BJ (cell line): Measurements from ENCODE around the gene KIAA1671. TPM values are rescaled to one million over a fixed set of nuclear protein-coding genes. Genes with fewer than 3 reads are reported as not detected.

Experiments
- CTCF ChIA-PET: fragments of 350-600 bp; formaldehyde crosslinking; extraction: SDS; loops from one replicate; lab custom pipeline; 2021; ENCODE audit warnings: antibody characterized with exemption, inconsistent platforms; lab: Yijun Ruan, JAX
- POLR2A ChIA-PET: fragments of 300-600 bp; sonication (Branson Sonifier 250); formaldehyde crosslinking; extraction: SDS; loops from one replicate; lab custom pipeline; 2021; ENCODE audit warnings: antibody characterized with exemption; lab: Charles Lee
- DNase-seq: peaks from one replicate; pipeline ENCODE4 v3.0.0-alpha.2; 2011; ENCODE audit warnings: low read depth
- H3K27me3 ChIP-seq: 2 replicates; pipeline ENCODE4 v1.6.0; 2011; ENCODE audit warnings: low read length; ENCODE audit not compliant: control insufficient read depth, insufficient read depth
- H3K36me3 ChIP-seq: 2 replicates; pipeline ENCODE4 v1.5.1; 2011; ENCODE audit warnings: low read length; ENCODE audit not compliant: control insufficient read depth, insufficient read depth
- H3K4me3 ChIP-seq: 2 replicates; pipeline ENCODE4 v1.5.1; 2011; ENCODE audit warnings: low read depth, mild to moderate bottlenecking, control low read depth, low read length
- polyA plus RNA-seq: library from polyadenylated mRNA; depleted of rRNA; stranded (reverse); fragments of >200 nt; gene quantifications from 2 replicates; pipeline ENCODE4 v1.2.3, GENCODE V29; 2011
- TF ChIP-seq, protein P1 (sequence below): IDR thresholded peaks from 2 replicates; pipeline ENCODE4 v1.5.1; 2011; ENCODE audit warnings: low read depth, mild to moderate bottlenecking, control low read depth, inconsistent platforms, low read length, moderate library complexity; ENCODE audit not compliant: insufficient read depth

Gene KIAA1671
- polyA plus RNA-seq, 1 experiment: 0.11 TPM

DNA sequence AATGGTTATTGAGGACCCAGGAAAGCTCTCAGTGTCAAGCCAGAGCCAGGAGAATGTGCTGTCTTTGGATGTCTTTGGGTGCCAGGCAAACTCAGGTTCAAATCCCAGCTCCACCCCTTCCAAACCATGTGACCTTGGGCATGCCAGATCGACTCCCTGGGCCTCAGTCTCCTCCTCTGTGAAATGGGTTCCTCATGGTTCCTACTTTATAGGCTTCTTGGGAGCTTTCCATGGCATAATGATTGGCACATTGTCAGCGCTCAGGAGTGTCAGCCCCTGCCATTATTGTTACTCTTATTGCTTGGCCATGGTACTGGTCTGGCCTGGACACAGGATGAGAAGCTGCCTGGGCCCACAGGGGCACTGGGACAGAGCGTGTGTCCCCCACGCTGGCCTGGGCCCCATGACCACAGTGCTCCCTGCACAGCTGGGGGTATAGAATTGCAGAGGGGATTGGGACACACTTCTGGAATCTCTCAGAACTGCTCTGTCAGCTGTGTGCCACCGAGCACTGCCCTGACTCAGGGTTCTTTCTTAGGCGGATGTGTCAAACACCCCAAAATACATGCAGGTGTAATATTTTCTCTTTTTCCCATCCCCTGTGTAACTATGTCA is 209.5 kb downstream of the KIAA1671 start:
- Histone ChIP-seq H3K36me3 (no peaks in the 10 kb centered on the region), H3K4me3 (no peak overlapping the region), H3K27me3 (no peaks in the 10 kb centered on the region)
- ChIA-PET CTCF (no interaction called here), POLR2A (no interaction called here)
- no peak for DNase-seq
- TF ChIP-seq, protein P1, sequence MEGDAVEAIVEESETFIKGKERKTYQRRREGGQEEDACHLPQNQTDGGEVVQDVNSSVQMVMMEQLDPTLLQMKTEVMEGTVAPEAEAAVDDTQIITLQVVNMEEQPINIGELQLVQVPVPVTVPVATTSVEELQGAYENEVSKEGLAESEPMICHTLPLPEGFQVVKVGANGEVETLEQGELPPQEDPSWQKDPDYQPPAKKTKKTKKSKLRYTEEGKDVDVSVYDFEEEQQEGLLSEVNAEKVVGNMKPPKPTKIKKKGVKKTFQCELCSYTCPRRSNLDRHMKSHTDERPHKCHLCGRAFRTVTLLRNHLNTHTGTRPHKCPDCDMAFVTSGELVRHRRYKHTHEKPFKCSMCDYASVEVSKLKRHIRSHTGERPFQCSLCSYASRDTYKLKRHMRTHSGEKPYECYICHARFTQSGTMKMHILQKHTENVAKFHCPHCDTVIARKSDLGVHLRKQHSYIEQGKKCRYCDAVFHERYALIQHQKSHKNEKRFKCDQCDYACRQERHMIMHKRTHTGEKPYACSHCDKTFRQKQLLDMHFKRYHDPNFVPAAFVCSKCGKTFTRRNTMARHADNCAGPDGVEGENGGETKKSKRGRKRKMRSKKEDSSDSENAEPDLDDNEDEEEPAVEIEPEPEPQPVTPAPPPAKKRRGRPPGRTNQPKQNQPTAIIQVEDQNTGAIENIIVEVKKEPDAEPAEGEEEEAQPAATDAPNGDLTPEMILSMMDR: no peak

DNA sequence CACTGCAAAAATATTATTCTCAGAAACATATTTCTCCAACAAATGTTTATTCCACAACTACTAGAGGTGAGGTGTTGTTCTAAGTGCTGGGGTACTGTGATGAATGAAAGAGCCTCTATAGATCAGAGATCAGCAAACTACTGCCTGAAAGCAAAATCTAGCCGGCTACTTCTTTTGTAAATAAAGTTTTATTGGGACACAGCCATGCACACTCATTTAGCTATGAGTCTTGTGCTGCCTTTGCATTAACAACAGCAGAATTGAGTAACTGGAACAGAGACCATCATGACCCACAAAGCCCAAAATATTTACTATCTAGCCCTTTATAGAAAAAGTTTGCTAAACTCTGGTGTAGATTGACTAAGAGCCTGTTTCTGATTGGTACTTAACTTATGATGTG is 210.0 kb downstream of the KIAA1671 start:
- H3K36me3 ChIP-seq: no peaks in the 10 kb centered on the region
- TF ChIP-seq, protein P1: no peak
- H3K4me3 ChIP-seq: no peak overlapping the region
- H3K27me3 ChIP-seq: no peaks in the 10 kb centered on the region
- CTCF ChIA-PET: no interaction called here
- POLR2A ChIA-PET: no interaction called here
- no peak for DNase-seq

DNA sequence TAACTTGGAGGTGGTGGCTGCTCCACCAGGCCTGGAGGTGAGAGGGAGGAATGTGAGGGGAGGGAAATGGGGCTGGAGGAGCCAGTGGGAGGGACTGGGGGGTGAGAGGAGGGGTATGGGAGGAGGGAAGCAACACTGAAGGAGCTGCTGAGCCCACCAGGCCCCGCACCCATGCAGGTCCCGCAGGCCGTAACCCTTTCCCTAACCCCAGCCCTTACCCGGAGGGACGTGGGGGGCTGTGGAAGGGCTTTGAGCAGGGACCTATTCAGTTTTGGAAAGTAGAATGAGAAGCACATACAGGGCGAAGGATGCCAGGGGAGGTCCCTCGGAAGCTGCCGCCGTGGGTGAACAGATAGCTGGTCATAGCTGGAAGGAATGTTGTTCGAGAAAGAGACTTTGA is 213.3 kb downstream of the KIAA1671 start:
- H3K36me3 ChIP-seq: no peaks in the 10 kb centered on the region

DNA sequence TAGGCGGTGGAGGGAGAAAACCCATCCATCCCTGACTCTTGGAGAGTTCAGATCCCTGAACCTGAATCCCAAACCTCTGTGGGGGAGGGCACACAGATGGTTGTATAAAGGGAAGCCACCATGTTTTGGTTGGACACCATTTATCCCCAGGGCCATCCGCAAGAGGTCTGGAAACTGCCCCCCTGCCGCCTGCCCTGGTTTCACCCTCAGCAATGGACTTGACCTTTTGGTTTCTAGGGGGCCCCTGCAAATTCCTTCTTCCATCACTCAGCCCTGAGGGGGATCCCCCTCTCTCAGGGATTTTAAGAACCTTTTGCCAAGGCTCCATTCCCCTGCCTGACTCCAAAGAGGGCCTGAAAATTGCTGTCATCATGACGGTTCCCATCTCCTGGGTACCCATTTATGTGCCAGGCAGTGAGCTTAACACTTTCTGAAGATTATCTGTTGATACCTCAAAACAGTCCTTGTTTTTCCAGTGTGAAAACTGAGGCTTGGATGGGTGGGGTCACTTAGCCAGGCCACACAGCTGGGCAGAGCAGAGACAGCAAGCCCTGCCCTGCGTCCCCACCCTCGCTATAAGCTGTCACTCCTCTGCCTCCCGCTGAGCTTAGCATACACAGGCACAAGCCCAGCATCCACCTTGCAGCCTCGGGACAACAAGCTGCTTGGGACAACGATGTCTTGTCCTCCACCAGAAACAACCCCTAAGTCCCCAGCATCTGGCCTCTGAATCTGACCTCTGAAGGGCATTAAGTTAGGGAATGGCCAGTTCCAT is 213.9 kb downstream of the KIAA1671 start:
- no peaks in the 10 kb centered on the region for H3K27me3 ChIP-seq
- ChIA-PET POLR2A (no interaction called here), CTCF (interaction anchor here (0.7 kb wide), 1 partner anchor 21 kb away, joined by 3 read pairs; no protein-coding TSS in a partner anchor)
- no peaks in the 10 kb centered on the region for H3K36me3 ChIP-seq
- DNase-seq: no peak
- H3K4me3 ChIP-seq: no peak overlapping the region
- TF ChIP-seq, protein P1: no peak

More for the DNA sequence above, 213.3 kb downstream of the KIAA1671 start:
- DNase-seq: no peak
- no peak overlapping the region for H3K4me3 ChIP-seq
- CTCF ChIA-PET: no interaction called here
- POLR2A ChIA-PET: no interaction called here
- TF ChIP-seq, protein P1: no peak
- no peaks in the 10 kb centered on the region for H3K27me3 ChIP-seq

DNA sequence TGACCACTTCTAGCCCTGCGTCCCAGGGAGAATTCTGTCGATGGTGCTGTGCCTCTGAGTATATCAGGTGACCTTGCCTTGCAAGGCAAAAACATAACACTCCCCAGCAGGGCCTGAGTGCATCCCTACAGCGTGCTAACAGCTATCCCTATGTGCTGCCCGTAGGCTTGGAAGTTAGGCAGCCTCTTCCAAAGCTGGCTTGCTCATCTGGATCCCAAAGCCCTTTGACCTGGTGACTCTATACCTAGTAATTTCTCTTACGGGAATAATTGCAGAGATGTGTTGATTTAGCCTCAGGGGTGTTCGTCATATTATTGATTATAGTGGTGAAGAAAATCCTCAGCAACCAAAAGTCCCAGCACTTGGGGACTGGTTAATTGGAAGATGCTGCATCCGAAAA is 214.6 kb downstream of the KIAA1671 start:
- no peaks in the 10 kb centered on the region for H3K36me3 ChIP-seq
- no peak for DNase-seq
- TF ChIP-seq, protein P1: no peak
- H3K27me3 ChIP-seq: no peaks in the 10 kb centered on the region
- ChIA-PET CTCF (interaction anchor here (0.7 kb wide), 1 partner anchor 20 kb away, joined by 3 read pairs; no protein-coding TSS in a partner anchor), POLR2A (interaction anchor here (0.6 kb wide), 1 partner anchor 65 kb away, joined by 5 read pairs; no protein-coding TSS in a partner anchor)
- no peak overlapping the region for H3K4me3 ChIP-seq
